ENCODE data around the gene SLC12A1. TPM values are rescaled to one million over a fixed set of nuclear protein-coding genes. Genes with fewer than 3 reads are reported as not detected.

SLC12A1 gene
- polyA plus RNA-seq, 1 of the 3 experiments (the other 2 are of a cell fraction): not detected

GRCh38 chr15:48309740-48310139, 103.6 kb downstream of the SLC12A1 start:
- Histone ChIP-seq H3K4me1 (ENCODE audit: control insufficient read depth in 1 of 2, insufficient read depth in 2 of 2, low read depth in 1 of 2, low read length in 1 of 2) (no peaks in the 10 kb centered on the region), H3K27ac (ENCODE audit: low read depth in 2 of 2, low read length in 1 of 2) (no peak overlapping the region)

DNA sequence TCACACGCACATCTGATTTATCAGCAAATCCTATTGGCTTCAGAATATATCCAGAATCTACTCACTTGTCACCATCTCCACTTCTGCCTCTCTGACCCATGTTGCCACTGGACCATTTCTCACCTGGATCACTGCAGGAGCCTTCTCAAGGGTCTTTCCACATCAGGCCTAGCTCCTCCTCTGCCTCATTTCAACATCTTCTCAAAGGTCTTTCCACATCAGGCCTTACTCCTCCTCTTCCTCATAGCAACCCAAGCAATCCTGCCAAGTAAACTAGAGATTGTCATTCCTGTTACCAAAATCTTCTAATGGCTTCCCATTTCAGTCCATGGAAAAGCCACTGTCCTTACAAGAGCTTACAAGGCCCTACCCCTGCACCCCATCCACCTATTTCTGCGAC, 107.1 kb downstream of the SLC12A1 start:
- H3K4me3 ChIP-seq (ENCODE audit: low read depth in 2 of 2, low read length in 1 of 2): no peak overlapping the region
- H3K9me2 ChIP-seq: no peaks in the 10 kb centered on the region
- H3K4me2 ChIP-seq: no peak overlapping the region
- H3K4me1 ChIP-seq (ENCODE audit: control insufficient read depth in 1 of 2, insufficient read depth in 2 of 2, low read depth in 1 of 2, low read length in 1 of 2): no peaks in the 10 kb centered on the region
- no peaks in the 10 kb centered on the region for H3F3A ChIP-seq (replicated peaks; ENCODE audit: insufficient read depth)
- no peak overlapping the region for H3K27ac ChIP-seq (ENCODE audit: low read depth in 2 of 2, low read length in 1 of 2)
- no peaks in the 10 kb centered on the region for H3K9me3 ChIP-seq
- H4K20me1 ChIP-seq (ENCODE audit: insufficient read depth): no peaks in the 10 kb centered on the region
- no peak for DNase-seq
- H3K9ac ChIP-seq: no peak overlapping the region
- no peak overlapping the region for H2AFZ ChIP-seq (ENCODE audit: low read depth)
- H3K27me3 ChIP-seq (ENCODE audit: insufficient read depth): no peaks in the 10 kb centered on the region
- H3K36me3 ChIP-seq (replicated peaks in 1 of 2; ENCODE audit: control insufficient read depth in 1 of 2, insufficient read depth in 2 of 2, low read length in 1 of 2): no peaks in the 10 kb centered on the region
- H3K79me2 ChIP-seq (ENCODE audit: insufficient read depth): no peaks in the 10 kb centered on the region
- POLR2A ChIA-PET: no interaction called here
- CTCF ChIA-PET: interaction anchor here (1.1 kb wide), 1 partner anchor 19 kb away, joined by 3 read pairs; no protein-coding TSS in a partner anchor
- 55% methylated on average over 2 of the region's 2 CpGs for WGBS (ENCODE audit: low lambda C conversion rate)
- TF ChIP-seq, protein P1, sequence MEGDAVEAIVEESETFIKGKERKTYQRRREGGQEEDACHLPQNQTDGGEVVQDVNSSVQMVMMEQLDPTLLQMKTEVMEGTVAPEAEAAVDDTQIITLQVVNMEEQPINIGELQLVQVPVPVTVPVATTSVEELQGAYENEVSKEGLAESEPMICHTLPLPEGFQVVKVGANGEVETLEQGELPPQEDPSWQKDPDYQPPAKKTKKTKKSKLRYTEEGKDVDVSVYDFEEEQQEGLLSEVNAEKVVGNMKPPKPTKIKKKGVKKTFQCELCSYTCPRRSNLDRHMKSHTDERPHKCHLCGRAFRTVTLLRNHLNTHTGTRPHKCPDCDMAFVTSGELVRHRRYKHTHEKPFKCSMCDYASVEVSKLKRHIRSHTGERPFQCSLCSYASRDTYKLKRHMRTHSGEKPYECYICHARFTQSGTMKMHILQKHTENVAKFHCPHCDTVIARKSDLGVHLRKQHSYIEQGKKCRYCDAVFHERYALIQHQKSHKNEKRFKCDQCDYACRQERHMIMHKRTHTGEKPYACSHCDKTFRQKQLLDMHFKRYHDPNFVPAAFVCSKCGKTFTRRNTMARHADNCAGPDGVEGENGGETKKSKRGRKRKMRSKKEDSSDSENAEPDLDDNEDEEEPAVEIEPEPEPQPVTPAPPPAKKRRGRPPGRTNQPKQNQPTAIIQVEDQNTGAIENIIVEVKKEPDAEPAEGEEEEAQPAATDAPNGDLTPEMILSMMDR (IDR thresholded peaks at IDR 0.05): no peak
- TF ChIP-seq MEF2A (IDR thresholded peaks at IDR 0.05; ENCODE audit: borderline replicate concordance, low read depth) (no peak), POLR2AphosphoS5 (IDR thresholded peaks at IDR 0.05; ENCODE audit: low read depth, low read length) (no peak), IRF3 (IDR thresholded peaks at IDR 0.05; ENCODE audit: low read depth, low read length) (no peak), USF2 (IDR thresholded peaks at IDR 0.05; ENCODE audit: borderline replicate concordance, low read depth, low read length) (no peak), RFX5 (IDR thresholded peaks at IDR 0.05; ENCODE audit: low read length) (no peak), ELF1 (IDR thresholded peaks at IDR 0.05) (no peak), RAD21 (IDR thresholded peaks at IDR 0.05; ENCODE audit: low read length) (no peak), GABPA (IDR thresholded peaks at IDR 0.05; ENCODE audit: low read depth) (no peak), TEAD4 (IDR thresholded peaks at IDR 0.05; ENCODE audit: borderline replicate concordance, insufficient read depth) (no peak), CHD2 (IDR thresholded peaks at IDR 0.05; ENCODE audit: low read length, partially characterized antibody) (no peak)
- TF ChIP-seq, protein P2, sequence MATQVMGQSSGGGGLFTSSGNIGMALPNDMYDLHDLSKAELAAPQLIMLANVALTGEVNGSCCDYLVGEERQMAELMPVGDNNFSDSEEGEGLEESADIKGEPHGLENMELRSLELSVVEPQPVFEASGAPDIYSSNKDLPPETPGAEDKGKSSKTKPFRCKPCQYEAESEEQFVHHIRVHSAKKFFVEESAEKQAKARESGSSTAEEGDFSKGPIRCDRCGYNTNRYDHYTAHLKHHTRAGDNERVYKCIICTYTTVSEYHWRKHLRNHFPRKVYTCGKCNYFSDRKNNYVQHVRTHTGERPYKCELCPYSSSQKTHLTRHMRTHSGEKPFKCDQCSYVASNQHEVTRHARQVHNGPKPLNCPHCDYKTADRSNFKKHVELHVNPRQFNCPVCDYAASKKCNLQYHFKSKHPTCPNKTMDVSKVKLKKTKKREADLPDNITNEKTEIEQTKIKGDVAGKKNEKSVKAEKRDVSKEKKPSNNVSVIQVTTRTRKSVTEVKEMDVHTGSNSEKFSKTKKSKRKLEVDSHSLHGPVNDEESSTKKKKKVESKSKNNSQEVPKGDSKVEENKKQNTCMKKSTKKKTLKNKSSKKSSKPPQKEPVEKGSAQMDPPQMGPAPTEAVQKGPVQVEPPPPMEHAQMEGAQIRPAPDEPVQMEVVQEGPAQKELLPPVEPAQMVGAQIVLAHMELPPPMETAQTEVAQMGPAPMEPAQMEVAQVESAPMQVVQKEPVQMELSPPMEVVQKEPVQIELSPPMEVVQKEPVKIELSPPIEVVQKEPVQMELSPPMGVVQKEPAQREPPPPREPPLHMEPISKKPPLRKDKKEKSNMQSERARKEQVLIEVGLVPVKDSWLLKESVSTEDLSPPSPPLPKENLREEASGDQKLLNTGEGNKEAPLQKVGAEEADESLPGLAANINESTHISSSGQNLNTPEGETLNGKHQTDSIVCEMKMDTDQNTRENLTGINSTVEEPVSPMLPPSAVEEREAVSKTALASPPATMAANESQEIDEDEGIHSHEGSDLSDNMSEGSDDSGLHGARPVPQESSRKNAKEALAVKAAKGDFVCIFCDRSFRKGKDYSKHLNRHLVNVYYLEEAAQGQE (IDR thresholded peaks at IDR 0.05; ENCODE audit: low read depth, low read length): no peak

More at GRCh38 chr15:48309740-48310139, 103.6 kb downstream of the SLC12A1 start:
- H3F3A ChIP-seq (replicated peaks; ENCODE audit: insufficient read depth): no peaks in the 10 kb centered on the region
- no peak overlapping the region for H3K4me3 ChIP-seq (ENCODE audit: low read depth in 2 of 2, low read length in 1 of 2)
- no peaks in the 10 kb centered on the region for H3K36me3 ChIP-seq (replicated peaks in 1 of 2; ENCODE audit: control insufficient read depth in 1 of 2, insufficient read depth in 2 of 2, low read length in 1 of 2)
- no peak for DNase-seq
- ChIA-PET CTCF (interaction anchor here (2.8 kb wide), 1 partner anchor 24 kb away, joined by 12 read pairs; no protein-coding TSS in a partner anchor), POLR2A (no interaction called here)
- 25% methylated on average over 2 of the region's 2 CpGs for WGBS (ENCODE audit: low lambda C conversion rate)
- H2AFZ ChIP-seq (ENCODE audit: low read depth): no peak overlapping the region
- no peak overlapping the region for H3K4me2 ChIP-seq
- H3K27me3 ChIP-seq (ENCODE audit: insufficient read depth): no peaks in the 10 kb centered on the region
- no peak overlapping the region for H3K9ac ChIP-seq
- H3K9me2 ChIP-seq: no peaks in the 10 kb centered on the region
- TF ChIP-seq USF2 (IDR thresholded peaks at IDR 0.05; ENCODE audit: borderline replicate concordance, low read depth, low read length): no peak
- TF ChIP-seq EZH2phosphoT487 (IDR thresholded peaks at IDR 0.05; ENCODE audit: borderline replicate concordance, low read depth): no peak
- no peak for TF ChIP-seq IRF3 (IDR thresholded peaks at IDR 0.05; ENCODE audit: low read depth, low read length)
- no peak for TF ChIP-seq JUND (IDR thresholded peaks at IDR 0.05)
- no peaks in the 10 kb centered on the region for H4K20me1 ChIP-seq (ENCODE audit: insufficient read depth)
- H3K79me2 ChIP-seq (ENCODE audit: insufficient read depth): no peaks in the 10 kb centered on the region; the same call in 1 of the 2 replicates
- H3K9me3 ChIP-seq: no peaks in the 10 kb centered on the region
